NCI-H526 treated with DMSO at 0.1 percent for 48 hours (cell line): ENCODE data around the gene FAM219A.

ENCODE experiments used
- DNase-seq: peaks from one replicate; lab custom pipeline; 2025; lab: John Stamatoyannopoulos, UW

The FAM219A gene

GRCh38 chr9:34458013-34458958 lies at the start of gene FAM219A, which contains the start of gene DNAI1:
TSS of gene FAM219A (minus strand) at chr9:34458570. CDS start at chr9:34458263, 307 bp downstream.
TSS of gene DNAI1 (plus strand) at chr9:34458805. CDS start at chr9:34459006, 201 bp downstream.
- peak; percentile 94 for DNase-seq

GRCh38 chr9:34507966-34508365 lies 49.6 kb upstream of the FAM219A start:
- DNase-seq, result no peak

GRCh38 chr9:34507556-34507955 lies 49.2 kb upstream of the FAM219A start:
- no peak for DNase-seq

- no peak for DNase-seq
Measured at GRCh38 chr9:34506623-34507022, 48.3 kb upstream of the FAM219A start.

GRCh38 chr9:34505370-34506120 lies 47.2 kb upstream of the FAM219A start:
- no peak for DNase-seq

GRCh38 chr9:34503406-34503805 lies 45.0 kb upstream of the FAM219A start:
- no peak for DNase-seq

GRCh38 chr9:34502891-34503290 lies 44.5 kb upstream of the FAM219A start:
- no peak for DNase-seq

GRCh38 chr9:34502471-34502870 lies 44.1 kb upstream of the FAM219A start:
- DNase-seq, result no peak

GRCh38 chr9:34501889-34502425 lies 43.6 kb upstream of the FAM219A start:
- DNase-seq, result no peak

GRCh38 chr9:34501372-34501771 lies 43.0 kb upstream of the FAM219A start:
- no peak for DNase-seq

GRCh38 chr9:34500623-34501267 lies 42.4 kb upstream of the FAM219A start:
- DNase-seq, result peak; percentile 46

GRCh38 chr9:34499076-34499475 lies 40.7 kb upstream of the FAM219A start:
- no peak for DNase-seq

GRCh38 chr9:34498553-34498952 lies 40.2 kb upstream of the FAM219A start:
- DNase-seq, result no peak

- no peak for DNase-seq
Measured at GRCh38 chr9:34496149-34496712, 37.9 kb upstream of the FAM219A start.

GRCh38 chr9:34493972-34494535 lies 35.7 kb upstream of the FAM219A start:
- DNase-seq, result no peak

GRCh38 chr9:34492051-34492450 lies 33.7 kb upstream of the FAM219A start:
- peak; percentile 10 for DNase-seq

- DNase-seq, result no peak
Measured at GRCh38 chr9:34491596-34491995, 33.2 kb upstream of the FAM219A start.

GRCh38 chr9:34490760-34491159 lies 32.4 kb upstream of the FAM219A start:
- no peak for DNase-seq

GRCh38 chr9:34490360-34490759 lies 32.0 kb upstream of the FAM219A start:
- no peak for DNase-seq

GRCh38 chr9:34486572-34486971 lies 28.2 kb upstream of the FAM219A start:
- no peak for DNase-seq

- DNase-seq, result no peak
Measured at GRCh38 chr9:34485822-34486221, 27.5 kb upstream of the FAM219A start.
